ENCODE results near the gene SCRN1. TPM values are rescaled to one million over a fixed set of nuclear protein-coding genes. Genes with fewer than 3 reads are reported as not detected.

Gene SCRN1
- total and polyA plus RNA-seq, 2 of the 13 experiments (the other 11 are each of a cell fraction or from before 2014, with no cell fraction given): 43.2 to 49.8 TPM

GRCh38 chr7:29989257-29989995, at the start of gene SCRN1 (continued):
- TF ChIP-seq TIGD3 (CRISPR knock-in tag; IDR thresholded peaks at IDR 0.05; ENCODE audit: borderline replicate concordance) (no peak; the same call in 1 of the 2 replicates), ZNF704 (CRISPR knock-in tag; IDR thresholded peaks at IDR 0.05; ENCODE audit: borderline replicate concordance) (no peak), PHF21A (CRISPR knock-in tag; IDR thresholded peaks at IDR 0.05) (no peak), ZNF607 (CRISPR knock-in tag; IDR thresholded peaks at IDR 0.05; ENCODE audit: borderline replicate concordance) (no peak), MZF1 (CRISPR knock-in tag; IDR thresholded peaks at IDR 0.05; ENCODE audit: borderline replicate concordance) (no peak), MXD4 (CRISPR knock-in tag; IDR thresholded peaks at IDR 0.05) (no peak), ZNF468 (CRISPR knock-in tag; IDR thresholded peaks at IDR 0.05) (no peak), ZNF691 (CRISPR knock-in tag; IDR thresholded peaks at IDR 0.05; ENCODE audit: borderline replicate concordance, low read depth) (no peak), ZFP1 (CRISPR knock-in tag; IDR thresholded peaks at IDR 0.05) (no peak), ELF1 (CRISPR knock-in tag; IDR thresholded peaks at IDR 0.05) (no peak), TFAP4 (IDR thresholded peaks at IDR 0.05; ENCODE audit: borderline replicate concordance, low read depth) (peak; percentile 82; the same call in 1 of the 2 replicates), HIC2 (CRISPR knock-in tag; IDR thresholded peaks at IDR 0.05; ENCODE audit: low read depth) (no peak), ZSCAN12 (CRISPR knock-in tag; IDR thresholded peaks at IDR 0.05) (0 out of 2 replicates have a peak, but pooled peaks have one; percentile 5), ZNF556 (CRISPR knock-in tag; IDR thresholded peaks at IDR 0.05; ENCODE audit: borderline replicate concordance) (no peak), MED8 (CRISPR knock-in tag; IDR thresholded peaks at IDR 0.05; ENCODE audit: insufficient replicate concordance) (no peak), HDAC2 (CRISPR knock-in tag; IDR thresholded peaks at IDR 0.05) (no peak), ZNF761 (CRISPR knock-in tag; conservative IDR thresholded peaks at IDR 0.05) (no peak), FUBP1 (CRISPR knock-in tag; IDR thresholded peaks at IDR 0.05; ENCODE audit: borderline replicate concordance) (no peak), SNAPC5 (CRISPR knock-in tag; IDR thresholded peaks at IDR 0.05; ENCODE audit: borderline replicate concordance) (no peak)

Data from HepG2 (cell line).